Bronchial epithelial cell (primary cell): ENCODE measurements around the gene CA14. TPM values are rescaled to one million over a fixed set of nuclear protein-coding genes. Genes with fewer than 3 reads are reported as not detected.
A peak's percentile ranks its signal among the peaks of the same experiment; 100 is the strongest.
"Not testable (repeated sequence)": the region's sequence is repeated elsewhere in the genome, so short reads cannot be mapped to it uniquely, and the experiment has no call there.

Experiments
- DNase-seq: peaks from one replicate; pipeline ENCODE4 v3.0.0-alpha.2; 2010; ENCODE audit warnings: low read depth
- FAIRE-seq: peaks from 2 replicates; lab custom pipeline; 2011; peaks lifted over from hg19 to GRCh38; lab: Jason Lieb, UNC
- H3K27me3 ChIP-seq: 2 replicates; pipeline ENCODE4 v1.5.1; 2011; ENCODE audit warnings: low read length; ENCODE audit not compliant: control insufficient read depth, insufficient read depth
- H3K36me3 ChIP-seq: 2 replicates; pipeline ENCODE4 v1.5.1; 2011; ENCODE audit warnings: low read length; ENCODE audit not compliant: control insufficient read depth, insufficient read depth
- H3K4me3 ChIP-seq: 2 replicates; pipeline ENCODE4 v1.5.1; 2011; ENCODE audit warnings: mild to moderate bottlenecking, low read depth, low read length, control low read depth
- CTCF ChIP-seq: IDR thresholded peaks from 2 replicates; pipeline ENCODE4 v1.5.1; 2011; ENCODE audit warnings: mild to moderate bottlenecking, moderate library complexity, low read length, control low read depth, inconsistent platforms; ENCODE audit not compliant: insufficient read depth, severe bottlenecking
- total RNA-seq: library from RNA; depleted of rRNA; stranded (reverse); fragments of >200 nt; gene quantifications from 2 replicates; pipeline ENCODE4 v1.2.1, GENCODE V29; 2014

CA14 gene
- not detected in 2 replicates for total RNA-seq

GRCh38 chr1:150257624-150258585 lies at the start of gene CA14:
TSS of gene CA14 (plus strand) at chr1:150257774. CDS start at chr1:150258129, 355 bp downstream.
- FAIRE-seq: no peak
- Histone ChIP-seq H3K27me3 (no peaks in the 10 kb centered on the region), H3K4me3 (no peak within 1 kb of the TSS), H3K36me3 (no peaks in the 10 kb centered on the region)
- DNase-seq: no peak
- TF ChIP-seq CTCF: no peak

- not testable (repeated sequence) for H3K27me3 ChIP-seq, H3K36me3 ChIP-seq, DNase-seq, FAIRE-seq, H3K4me3 ChIP-seq
Observed at GRCh38 chr1:150208460-150208859, 49.1 kb upstream of the CA14 start.

- FAIRE-seq: no peak
- H3K36me3 ChIP-seq: no peaks in the 10 kb centered on the region
- no peak for TF ChIP-seq CTCF
- no peak for DNase-seq
- no peak overlapping the region for H3K4me3 ChIP-seq
- H3K27me3 ChIP-seq: no peaks in the 10 kb centered on the region
Observed at GRCh38 chr1:150210091-150210490, 47.5 kb upstream of the CA14 start.

- Histone ChIP-seq H3K36me3 (no peaks in the 10 kb centered on the region), H3K27me3 (no peaks in the 10 kb centered on the region), H3K4me3 (no peak overlapping the region)
- no peak for TF ChIP-seq CTCF
- no peak for DNase-seq
- no peak for FAIRE-seq
Observed at GRCh38 chr1:150210706-150211105, 46.9 kb upstream of the CA14 start.

- DNase-seq: no peak
- TF ChIP-seq CTCF: no peak
- H3K4me3 ChIP-seq: no peak overlapping the region
- no peaks in the 10 kb centered on the region for H3K27me3 ChIP-seq
- no peak for FAIRE-seq
- H3K36me3 ChIP-seq: no peaks in the 10 kb centered on the region
Observed at GRCh38 chr1:150212070-150212469, 45.5 kb upstream of the CA14 start.

- FAIRE-seq: no peak
- peak; percentile 84 for DNase-seq
- Histone ChIP-seq H3K36me3 (no peaks in the 10 kb centered on the region), H3K4me3 (peak overlapping the region; percentile 38), H3K27me3 (no peaks in the 10 kb centered on the region)
- TF ChIP-seq CTCF: peak; percentile 19
Observed at GRCh38 chr1:150213170-150214098, 44.1 kb upstream of the CA14 start.

- not testable (repeated sequence) for FAIRE-seq, DNase-seq, H3K27me3 ChIP-seq, H3K36me3 ChIP-seq
- H3K4me3 ChIP-seq: peak overlapping the region; percentile 38
Observed at GRCh38 chr1:150214099-150214756, 43.3 kb upstream of the CA14 start.

- DNase-seq, H3K27me3 ChIP-seq, H3K36me3 ChIP-seq, FAIRE-seq, H3K4me3 ChIP-seq: not testable (repeated sequence)
Observed at GRCh38 chr1:150215855-150216254, 41.7 kb upstream of the CA14 start.
